IPS-18a (cell line): ENCODE measurements around the gene HOMER2.

Experiments used
- H3K27ac ChIP-seq: one replicate; pipeline ENCODE4 v1.5.1; 2013; ENCODE audit warnings: low read length
- H3K27me3 ChIP-seq: one replicate; pipeline ENCODE4 v1.6.1; 2013; ENCODE audit warnings: mild to moderate bottlenecking, low read length; ENCODE audit not compliant: control insufficient read depth, insufficient read depth
- H3K36me3 ChIP-seq: one replicate; pipeline ENCODE4 v1.6.1; 2013; ENCODE audit warnings: low read depth, low read length; ENCODE audit not compliant: control insufficient read depth
- H3K4me1 ChIP-seq: one replicate; pipeline ENCODE4 v1.6.1; 2013; ENCODE audit warnings: low read depth, low read length; ENCODE audit not compliant: control insufficient read depth
- H3K4me3 ChIP-seq: one replicate; pipeline ENCODE4 v1.5.1; 2013; ENCODE audit warnings: low read length
- H3K9ac ChIP-seq: one replicate; pipeline ENCODE4 v1.6.1; 2013; ENCODE audit warnings: mild to moderate bottlenecking, low read length, moderate library complexity
- H3K9me3 ChIP-seq: one replicate; pipeline ENCODE4 v1.6.1; 2013; ENCODE audit warnings: low read depth, low read length; ENCODE audit not compliant: control insufficient read depth

The HOMER2 gene

DNA sequence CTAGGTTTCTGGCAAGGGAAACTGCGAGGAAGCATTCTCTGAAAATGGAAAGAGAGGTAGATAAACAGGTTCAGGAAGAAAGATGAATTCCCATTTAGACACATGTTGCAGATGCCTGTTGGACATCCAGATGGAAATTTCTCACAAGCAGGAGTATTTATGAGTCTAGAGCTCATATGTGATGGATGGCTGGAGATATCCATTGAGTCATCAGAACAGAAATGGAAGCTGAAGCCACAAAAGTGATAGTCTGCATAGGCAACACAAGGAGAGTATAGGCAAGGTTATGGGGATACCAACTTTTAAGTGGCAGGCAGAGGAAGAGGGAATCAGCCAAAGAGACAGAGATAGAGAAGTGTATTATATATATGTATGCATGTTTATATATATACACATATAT lies 27.2 kb upstream of the HOMER2 start:
- no peak overlapping the region for H3K4me3 ChIP-seq
- H3K9ac ChIP-seq, result no peak overlapping the region
- no peaks in the 10 kb centered on the region for H3K9me3 ChIP-seq
- H3K36me3 ChIP-seq, result no peaks in the 10 kb centered on the region
- no peaks in the 10 kb centered on the region for H3K4me1 ChIP-seq
- no peak overlapping the region for H3K27ac ChIP-seq
- peaks cover under 1% of the 10 kb centered on the region for H3K27me3 ChIP-seq

GRCh38 chr15:82978438-82978837 lies 25.9 kb upstream of the HOMER2 start:
- Histone ChIP-seq H3K36me3 (no peaks in the 10 kb centered on the region), H3K9ac (no peak overlapping the region), H3K4me3 (no peak overlapping the region), H3K4me1 (no peaks in the 10 kb centered on the region), H3K27me3 (no peaks in the 10 kb centered on the region), H3K9me3 (no peaks in the 10 kb centered on the region), H3K27ac (no peak overlapping the region)

DNA sequence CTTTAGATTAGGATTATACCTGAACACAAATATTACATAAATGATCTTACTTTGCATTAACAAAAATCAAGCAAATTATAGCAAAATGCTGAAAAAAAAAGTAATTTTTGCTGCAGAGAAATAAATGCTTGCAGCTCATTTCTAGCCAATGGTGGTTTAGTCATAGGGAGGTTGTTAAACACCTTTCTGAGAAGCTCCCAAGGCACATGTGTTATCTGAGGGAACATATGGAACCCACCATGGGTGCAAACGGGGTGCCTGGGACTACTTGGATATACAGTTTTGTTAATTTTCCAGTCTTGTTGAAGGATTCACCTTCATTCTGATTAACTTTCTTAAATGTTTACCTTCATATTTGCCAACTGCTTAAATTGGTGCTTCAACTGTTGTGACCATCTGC lies 24.6 kb upstream of the HOMER2 start:
- no peak overlapping the region for H3K27ac ChIP-seq
- H3K9me3 ChIP-seq, result no peaks in the 10 kb centered on the region
- no peak overlapping the region for H3K9ac ChIP-seq
- H3K4me3 ChIP-seq, result no peak overlapping the region
- no peaks in the 10 kb centered on the region for H3K36me3 ChIP-seq
- H3K4me1 ChIP-seq, result no peaks in the 10 kb centered on the region
- H3K27me3 ChIP-seq, result no peaks in the 10 kb centered on the region

DNA sequence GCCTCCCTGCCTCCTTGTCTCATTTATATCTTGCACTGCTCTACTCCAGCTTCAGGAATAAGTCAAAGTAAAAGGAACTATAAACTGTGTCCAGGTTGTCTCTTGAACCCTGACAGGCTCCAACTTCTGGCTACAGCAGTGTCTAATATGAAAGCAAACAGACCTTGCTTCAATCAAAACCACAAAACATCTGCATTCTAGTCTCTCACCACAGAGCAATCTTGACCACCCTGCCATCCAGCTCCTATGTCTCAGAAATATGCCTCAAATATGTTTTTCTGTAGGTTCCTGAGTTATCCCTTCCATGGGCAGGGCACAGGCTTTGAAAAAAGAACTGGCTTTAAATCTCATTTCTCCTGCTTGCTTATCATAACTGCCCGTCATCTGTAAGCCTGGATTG lies 20.5 kb upstream of the HOMER2 start:
- no peaks in the 10 kb centered on the region for H3K36me3 ChIP-seq
- no peaks in the 10 kb centered on the region for H3K4me1 ChIP-seq
- H3K4me3 ChIP-seq, result no peak overlapping the region

GRCh38 chr15:82971218-82971984 lies 18.9 kb upstream of the HOMER2 start:
- Histone ChIP-seq H3K4me3 (no peak overlapping the region), H3K4me1 (no peaks in the 10 kb centered on the region), H3K9ac (no peak overlapping the region), H3K27me3 (no peaks in the 10 kb centered on the region), H3K27ac (no peak overlapping the region), H3K9me3 (no peaks in the 10 kb centered on the region), H3K36me3 (no peaks in the 10 kb centered on the region)

More for the DNA sequence above, 20.5 kb upstream of the HOMER2 start:
- Histone ChIP-seq H3K9me3 (no peaks in the 10 kb centered on the region), H3K27me3 (no peaks in the 10 kb centered on the region), H3K27ac (no peak overlapping the region), H3K9ac (no peak overlapping the region)

DNA sequence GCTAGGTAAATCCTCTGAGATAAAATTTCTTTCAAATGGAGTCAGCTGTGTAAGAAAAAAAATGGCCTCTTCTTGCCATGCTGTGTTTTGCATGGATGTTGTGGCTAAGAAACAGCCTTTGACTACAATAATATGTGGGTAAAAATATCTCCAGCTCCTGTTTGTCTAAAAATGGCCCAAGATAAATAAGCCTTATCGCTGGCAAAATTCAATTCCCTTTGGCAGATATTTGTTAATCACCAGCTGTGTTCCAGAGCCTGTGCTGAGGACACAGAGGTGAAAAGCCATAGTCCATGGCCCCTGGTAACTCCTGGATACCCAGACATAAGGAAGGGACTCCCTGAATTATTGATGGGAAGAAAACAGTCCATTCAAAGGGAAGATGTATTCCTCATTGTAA lies 18.2 kb upstream of the HOMER2 start:
- H3K27me3 ChIP-seq, result no peaks in the 10 kb centered on the region
- no peaks in the 10 kb centered on the region for H3K9me3 ChIP-seq
- H3K27ac ChIP-seq, result no peak overlapping the region
- no peaks in the 10 kb centered on the region for H3K36me3 ChIP-seq
- no peak overlapping the region for H3K4me3 ChIP-seq
- H3K4me1 ChIP-seq, result no peaks in the 10 kb centered on the region
- no peak overlapping the region for H3K9ac ChIP-seq

- H3K4me1 ChIP-seq, result no peaks in the 10 kb centered on the region
- H3K4me3 ChIP-seq, result no peak overlapping the region
- no peaks in the 10 kb centered on the region for H3K36me3 ChIP-seq
- H3K27me3 ChIP-seq, result no peaks in the 10 kb centered on the region
- H3K27ac ChIP-seq, result no peak overlapping the region
- H3K9me3 ChIP-seq, result no peaks in the 10 kb centered on the region
- no peak overlapping the region for H3K9ac ChIP-seq
Observed at GRCh38 chr15:82970078-82970686, 17.7 kb upstream of the HOMER2 start.

DNA sequence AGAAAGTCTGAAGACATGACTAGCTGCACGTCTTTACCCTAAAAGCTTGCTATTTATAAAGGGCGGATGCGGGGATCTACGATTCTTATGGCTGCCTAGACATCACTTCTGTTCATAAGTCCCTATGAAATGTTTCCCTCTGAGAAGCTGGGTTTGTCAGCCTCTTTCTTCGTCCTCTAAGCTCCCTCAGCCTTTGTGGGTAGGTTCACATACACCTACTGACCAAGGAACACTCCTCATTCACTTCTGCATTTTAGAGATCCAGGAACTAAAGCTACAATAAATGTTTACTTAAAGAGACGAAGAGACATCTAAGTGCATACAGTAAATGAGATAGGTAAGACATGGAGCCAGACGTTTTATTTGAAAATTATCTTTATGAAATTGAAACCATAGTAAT lies 16.8 kb upstream of the HOMER2 start:
- no peak overlapping the region for H3K27ac ChIP-seq
- no peaks in the 10 kb centered on the region for H3K9me3 ChIP-seq
- H3K4me1 ChIP-seq, result no peaks in the 10 kb centered on the region
- H3K36me3 ChIP-seq, result no peaks in the 10 kb centered on the region
- H3K27me3 ChIP-seq, result no peaks in the 10 kb centered on the region
- no peak overlapping the region for H3K4me3 ChIP-seq
- H3K9ac ChIP-seq, result no peak overlapping the region

DNA sequence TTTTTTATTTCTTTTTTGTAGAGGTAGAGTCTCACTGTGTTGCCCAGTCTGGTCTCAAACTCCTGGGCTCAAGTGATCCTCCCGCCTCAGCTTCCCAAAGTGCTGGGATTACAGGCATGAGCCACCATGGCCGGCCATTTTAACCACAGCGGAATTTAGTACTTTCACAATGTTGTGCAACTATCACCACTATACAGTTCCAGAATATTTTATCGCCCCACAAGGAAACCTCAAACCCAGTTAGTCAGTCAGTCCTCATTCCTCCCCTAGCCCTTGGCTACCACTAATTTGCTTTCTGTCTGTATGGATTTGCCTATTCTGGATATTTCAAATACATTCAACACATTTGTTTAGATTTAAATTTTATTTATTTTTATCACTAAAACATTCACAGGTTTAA lies 15.5 kb upstream of the HOMER2 start:
- no peak overlapping the region for H3K27ac ChIP-seq
- H3K4me3 ChIP-seq, result no peak overlapping the region
- peaks cover 12% of the 10 kb centered on the region for H3K4me1 ChIP-seq
- H3K27me3 ChIP-seq, result no peaks in the 10 kb centered on the region
- no peaks in the 10 kb centered on the region for H3K36me3 ChIP-seq
- H3K9me3 ChIP-seq, result no peaks in the 10 kb centered on the region
- no peak overlapping the region for H3K9ac ChIP-seq

- no peak overlapping the region for H3K9ac ChIP-seq
- no peaks in the 10 kb centered on the region for H3K27me3 ChIP-seq
- no peak overlapping the region for H3K4me3 ChIP-seq
- H3K36me3 ChIP-seq, result no peaks in the 10 kb centered on the region
- no peak overlapping the region for H3K27ac ChIP-seq
- H3K4me1 ChIP-seq, result peaks cover 12% of the 10 kb centered on the region
- H3K9me3 ChIP-seq, result no peaks in the 10 kb centered on the region
Observed at GRCh38 chr15:82966671-82967071, 14.2 kb upstream of the HOMER2 start.

DNA sequence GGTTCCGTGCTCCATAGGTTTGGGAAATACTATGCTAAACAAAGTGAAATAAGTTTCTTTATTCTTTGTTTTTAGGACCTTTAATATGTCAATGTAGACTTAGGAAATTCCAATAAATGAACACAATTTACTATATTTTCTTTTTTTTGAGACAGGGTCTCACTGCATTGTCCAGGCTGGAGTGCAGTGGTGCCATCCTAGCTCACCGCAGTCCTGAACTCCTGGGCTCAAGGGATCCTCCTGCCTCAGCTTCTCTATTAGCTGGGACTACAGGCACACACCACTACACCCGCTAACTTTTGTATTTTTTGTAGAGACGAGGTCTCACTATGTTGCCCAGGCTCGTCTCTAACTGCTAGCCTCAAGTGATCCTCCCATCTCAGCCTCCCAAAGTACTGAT lies 12.4 kb upstream of the HOMER2 start:
- H3K27ac ChIP-seq, result no peak overlapping the region
- H3K9ac ChIP-seq, result no peak overlapping the region
- no peaks in the 10 kb centered on the region for H3K27me3 ChIP-seq
- no peaks in the 10 kb centered on the region for H3K9me3 ChIP-seq
- peaks cover 12% of the 10 kb centered on the region for H3K4me1 ChIP-seq
- no peaks in the 10 kb centered on the region for H3K36me3 ChIP-seq
- no peak overlapping the region for H3K4me3 ChIP-seq
